HUDEP-2 (cell line): ENCODE data around the gene OR8K1.

Source experiments
- DNase-seq, 76 experiments: peaks; one replicate each; lab custom pipeline; 2025; ENCODE audit not compliant: unreplicated experiment in 76 of 76; lab: John Stamatoyannopoulos, UW

The OR8K1 gene

GRCh38 chr11:56345739-56346138, at the start of gene OR8K1:
Gene OR8K1 (plus strand): TSS chr11:56346039. CDS start chr11:56346039, 0 bp downstream.
- no peak for DNase-seq

- no peak for DNase-seq
These were observed 48.9 kb upstream of the OR8K1 start for GRCh38 chr11:56296898-56297297.

DNA sequence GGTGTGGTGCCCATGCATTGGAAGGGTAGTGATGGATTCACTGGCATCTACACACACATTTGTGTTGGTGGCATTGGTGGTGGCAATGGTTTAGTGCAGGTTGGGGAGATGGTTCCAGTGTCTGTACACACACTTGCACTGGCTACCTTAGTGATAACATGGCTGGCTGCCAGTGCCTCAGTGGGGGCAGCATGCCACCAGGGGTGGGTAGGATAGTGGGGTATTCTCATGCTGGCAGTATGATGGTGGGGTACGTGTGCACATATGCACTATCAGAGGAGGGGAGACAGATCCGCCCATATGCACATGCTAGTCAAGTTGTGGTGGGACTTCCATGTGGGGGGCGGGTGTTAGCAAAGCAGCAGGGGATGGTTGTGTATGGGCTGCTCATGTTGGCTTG, 38.0 kb upstream of the OR8K1 start:
- no peak for DNase-seq

DNA sequence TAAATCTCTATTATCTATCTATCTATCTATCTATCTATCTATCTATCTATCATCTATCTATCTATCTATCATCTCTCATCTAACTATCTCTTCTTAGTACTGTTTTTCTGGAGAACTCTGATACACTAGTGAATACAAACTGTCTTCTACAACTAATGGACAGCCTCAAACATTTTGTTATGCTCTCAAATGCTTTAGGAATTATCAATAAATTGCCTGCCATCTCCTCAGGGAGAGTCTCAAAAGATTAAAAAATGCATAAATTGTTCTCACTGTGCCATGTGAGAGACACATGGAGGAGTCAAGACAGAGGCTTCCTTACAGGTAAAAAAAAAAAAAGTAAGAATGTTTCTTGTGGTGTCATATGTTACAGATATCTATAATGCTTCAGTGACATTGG, 31.0 kb upstream of the OR8K1 start, which contains the start of gene OR8K3:
OR8K3 (plus strand) TSS at position 301 of the 400 bp plus-strand sequence. CDS start 3,163 bp downstream, outside the sequence.
- no peak for DNase-seq

- DNase-seq: no peak
These were observed 13.9 kb upstream of the OR8K1 start for GRCh38 chr11:56331861-56332491.

- no peak for DNase-seq
These were observed 12.7 kb upstream of the OR8K1 start for GRCh38 chr11:56333156-56333555.

DNA sequence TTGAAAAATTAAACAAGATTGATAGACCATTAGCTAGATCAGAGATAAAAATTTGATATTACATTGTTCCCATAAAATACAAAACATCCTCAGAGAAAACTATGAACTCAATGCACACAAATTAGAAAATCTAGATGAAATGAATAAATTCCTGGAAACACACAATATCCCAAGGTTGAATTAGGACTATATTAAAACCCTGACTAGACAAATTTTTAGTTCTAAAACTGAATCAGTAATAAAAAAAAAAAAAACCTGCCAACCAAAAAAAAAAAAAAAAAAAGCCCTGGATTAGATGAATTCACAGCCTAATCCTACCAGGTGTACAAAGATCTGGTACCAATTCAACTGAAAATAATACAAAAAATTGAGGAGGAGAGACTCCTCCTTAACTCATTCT, 5.5 kb upstream of the OR8K1 start:
- DNase-seq: no peak

DNA sequence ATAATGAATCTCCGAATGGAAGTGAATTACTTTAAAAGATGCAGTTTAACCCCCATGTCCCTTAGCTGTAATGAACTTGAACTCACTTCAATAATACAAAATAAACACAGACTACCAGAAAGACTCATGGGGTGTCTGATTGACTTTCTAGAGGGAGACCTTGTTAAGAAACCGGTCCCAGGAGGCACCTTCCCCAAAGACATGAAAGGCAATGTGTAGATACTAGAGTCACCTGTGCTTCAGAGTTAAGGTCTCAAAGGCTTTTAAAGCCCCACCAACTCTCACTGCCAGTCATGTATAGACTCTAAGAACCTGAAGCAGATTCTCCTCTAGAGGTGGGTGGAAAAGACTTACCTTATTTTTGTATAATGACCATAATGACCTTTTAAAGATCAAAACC, 8.2 kb downstream of the OR8K1 start, which contains the start of gene OR8J1:
OR8J1 (plus strand) TSS at position 301 of the 400 bp plus-strand sequence. CDS start 5,956 bp downstream, outside the sequence.
- DNase-seq: no peak

- DNase-seq: no peak
These were observed 29.5 kb downstream of the OR8K1 start, which contains the start of gene OR8U1 for GRCh38 chr11:56375324-56375723. Gene OR8U1 (plus strand): TSS chr11:56375624. CDS start chr11:56375624, 0 bp downstream.

DNA sequence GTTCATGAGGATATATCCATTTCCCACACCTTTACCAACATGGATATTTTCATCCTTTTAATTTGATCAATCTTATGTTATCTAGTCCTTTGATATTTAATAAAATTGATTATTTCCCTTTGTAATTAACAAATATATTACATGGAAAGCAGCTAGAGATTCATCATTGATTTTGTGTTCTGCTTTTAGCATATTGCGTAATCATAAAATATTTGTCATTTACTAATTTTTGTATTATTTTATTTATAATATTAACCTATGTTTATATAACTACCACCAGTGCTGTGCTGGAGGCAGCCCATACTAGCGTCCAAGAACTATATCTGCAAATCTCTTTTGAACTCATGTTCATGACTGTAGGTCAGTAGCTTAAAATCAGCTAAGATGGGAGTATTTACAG, 34.3 kb downstream of the OR8K1 start:
- DNase-seq: no peak

DNA sequence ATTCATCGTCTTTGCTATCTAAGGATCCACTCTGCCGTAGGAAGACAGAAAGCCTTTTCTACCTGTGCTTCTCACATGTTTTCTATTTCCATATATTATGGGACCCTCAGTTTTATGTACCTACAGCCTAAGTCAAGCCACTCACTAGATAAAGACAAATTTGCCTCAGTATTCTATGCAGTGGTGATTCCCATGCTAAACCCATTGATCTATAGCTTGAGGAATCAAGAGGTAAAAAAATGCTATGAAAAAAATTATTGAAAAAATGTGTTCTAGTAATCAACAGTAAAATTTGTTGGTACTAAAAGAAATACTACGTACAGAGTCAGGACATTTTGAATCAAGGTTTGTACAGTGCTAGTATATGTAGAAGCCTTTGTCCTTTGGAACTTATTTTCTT, 48.5 kb downstream of the OR8K1 start:
- no peak for DNase-seq

DNA sequence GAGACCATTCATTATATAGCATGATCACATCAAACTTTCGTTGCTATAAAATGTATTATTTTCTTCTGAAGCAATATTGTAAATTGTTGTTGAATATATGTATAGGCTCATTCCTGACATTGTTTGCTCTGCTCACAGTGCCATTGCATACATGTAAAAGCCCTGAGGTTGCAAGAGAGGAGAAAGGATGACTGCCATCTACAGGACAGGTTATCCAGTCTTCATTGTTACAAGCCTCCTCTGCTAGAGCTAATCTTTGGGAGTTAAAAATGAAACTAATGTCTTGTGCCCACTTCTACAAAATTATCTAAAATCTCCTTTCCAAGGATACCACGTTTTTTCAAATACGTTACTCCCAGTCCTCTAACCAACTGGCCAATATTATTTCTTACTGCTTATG, 50.2 kb downstream of the OR8K1 start:
- DNase-seq: no peak
